Chondrocyte (in vitro differentiated cells): ENCODE measurements around the gene SLC16A6. TPM values are rescaled to one million over a fixed set of nuclear protein-coding genes. Genes with fewer than 3 reads are reported as not detected.

Experiments used
- DNase-seq: peaks from one replicate; pipeline ENCODE4 v3.0.0; 2021; ENCODE audit warnings: mixed read lengths, low spot score
- H3K27ac Mint-ChIP-seq: one replicate; pipeline ENCODE4 v1.8.0; 2021; ENCODE audit warnings: mild to moderate bottlenecking, moderate library complexity, mixed read lengths; ENCODE audit not compliant: unreplicated experiment
- H3K27me3 Mint-ChIP-seq: 2 replicates; pipeline ENCODE4 v1.8.0; 2021; ENCODE audit warnings: low read depth, mixed read lengths
- H3K36me3 Mint-ChIP-seq: 2 replicates; pipeline ENCODE4 v1.8.0; 2021; ENCODE audit warnings: low read depth, mixed read lengths
- H3K4me1 Mint-ChIP-seq: 2 replicates; pipeline ENCODE4 v1.8.0; 2021; ENCODE audit warnings: low read depth, mild to moderate bottlenecking, mixed read lengths
- H3K4me3 Mint-ChIP-seq: one replicate; pipeline ENCODE4 v1.8.0; 2021; ENCODE audit warnings: mild to moderate bottlenecking, moderate library complexity, mixed read lengths; ENCODE audit not compliant: unreplicated experiment
- H3K9me3 Mint-ChIP-seq: 2 replicates; pipeline ENCODE4 v1.8.0; 2021; ENCODE audit warnings: low read depth, mixed read lengths
- CTCF ChIP-seq: fragments of 200-600 bp; sonication (generic); IDR thresholded peaks from 2 replicates; pipeline ENCODE4 v1.5.0; 2021; ENCODE audit warnings: antibody characterized with exemption, mild to moderate bottlenecking, moderate library complexity
- total RNA-seq: library from RNA; stranded (reverse); gene quantifications from 3 replicates; pipeline ENCODE4 v1.2.1, GENCODE V29; 2021

Gene SLC16A6
- total RNA-seq, 1 donor from 2014 or later = 0.15 TPM

GRCh38 chr17:68302066-68302564, 11.2 kb upstream of the SLC16A6 start:
- no peak for DNase-seq
- Mint-ChIP-seq H3K27ac (peak overlapping the region; percentile 37), H3K4me3 (no peak overlapping the region), H3K4me1 (peaks cover 13% of the 10 kb centered on the region), H3K9me3 (no peaks in the 10 kb centered on the region), H3K36me3 (no peaks in the 10 kb centered on the region), H3K27me3 (no peaks in the 10 kb centered on the region)
- TF ChIP-seq CTCF = no peak

GRCh38 chr17:68301438-68301959, 10.6 kb upstream of the SLC16A6 start:
- DNase-seq = no peak
- no peak overlapping the region for H3K27ac Mint-ChIP-seq
- H3K4me1 Mint-ChIP-seq = peaks cover 13% of the 10 kb centered on the region
- no peaks in the 10 kb centered on the region for H3K36me3 Mint-ChIP-seq
- no peaks in the 10 kb centered on the region for H3K27me3 Mint-ChIP-seq
- TF ChIP-seq CTCF = no peak
- H3K4me3 Mint-ChIP-seq = no peak overlapping the region
- no peaks in the 10 kb centered on the region for H3K9me3 Mint-ChIP-seq

GRCh38 chr17:68299817-68300216, 8.9 kb upstream of the SLC16A6 start:
- H3K9me3 Mint-ChIP-seq = no peaks in the 10 kb centered on the region
- H3K27me3 Mint-ChIP-seq = no peaks in the 10 kb centered on the region
- H3K36me3 Mint-ChIP-seq = no peaks in the 10 kb centered on the region
- TF ChIP-seq CTCF = no peak
- peaks cover 13% of the 10 kb centered on the region for H3K4me1 Mint-ChIP-seq
- H3K4me3 Mint-ChIP-seq = no peak overlapping the region
- no peak overlapping the region for H3K27ac Mint-ChIP-seq
- no peak for DNase-seq

- peaks cover 3% of the 10 kb centered on the region for H3K27me3 Mint-ChIP-seq
- DNase-seq = no peak
- no peaks in the 10 kb centered on the region for H3K9me3 Mint-ChIP-seq
- peaks cover 13% of the 10 kb centered on the region for H3K4me1 Mint-ChIP-seq
- no peaks in the 10 kb centered on the region for H3K36me3 Mint-ChIP-seq
- no peak for TF ChIP-seq CTCF
- no peak overlapping the region for H3K4me3 Mint-ChIP-seq
- H3K27ac Mint-ChIP-seq = no peak overlapping the region
These were observed 7.7 kb upstream of the SLC16A6 start for GRCh38 chr17:68298601-68299000.

- Mint-ChIP-seq H3K4me3 (no peak overlapping the region), H3K36me3 (no peaks in the 10 kb centered on the region), H3K27me3 (peaks cover 10% of the 10 kb centered on the region), H3K9me3 (no peaks in the 10 kb centered on the region), H3K4me1 (peaks cover 12% of the 10 kb centered on the region), H3K27ac (no peak overlapping the region)
- TF ChIP-seq CTCF = no peak
- no peak for DNase-seq
These were observed 6.3 kb upstream of the SLC16A6 start for GRCh38 chr17:68297195-68297594.
